Activated T-helper 1 cell treated with anti-CD3 and anti-CD28 coated beads, Interleukin-2, amount 50 U/mL, for 16 hours (primary cell): Measurements from ENCODE around the gene AEBP1.

ENCODE experiments used
- DNase-seq, 2 donors: peaks; one replicate each; pipeline ENCODE4 v3.0.0-alpha.2; 2020; ENCODE audit warnings: low read depth in 1 of 2, low spot score in 1 of 2

AEBP1 gene

GRCh38 chr7:44104860-44105771, 971 bp downstream of the AEBP1 start:
- no peak for DNase-seq

- no peak for DNase-seq
These were observed 1.7 kb downstream of the AEBP1 start for GRCh38 chr7:44105832-44106231.

- DNase-seq, result no peak
These were observed 2.3 kb downstream of the AEBP1 start for GRCh38 chr7:44106311-44107065.

- DNase-seq, result no peak
These were observed 3.2 kb downstream of the AEBP1 start for GRCh38 chr7:44107116-44107960.

- no peak for DNase-seq
These were observed 4.0 kb downstream of the AEBP1 start for GRCh38 chr7:44107961-44108767.

GRCh38 chr7:44108768-44109750, 4.9 kb downstream of the AEBP1 start:
- DNase-seq, result no peak

GRCh38 chr7:44109991-44110390, 5.8 kb downstream of the AEBP1 start:
- no peak for DNase-seq

GRCh38 chr7:44110719-44111635, 6.8 kb downstream of the AEBP1 start:
- DNase-seq, result no peak

- no peak for DNase-seq
These were observed 7.6 kb downstream of the AEBP1 start for GRCh38 chr7:44111761-44112160.

- DNase-seq, result no peak
These were observed 8.3 kb downstream of the AEBP1 start for GRCh38 chr7:44112231-44112996.

- DNase-seq, result no peak
These were observed 9.0 kb downstream of the AEBP1 start for GRCh38 chr7:44112997-44113763.

GRCh38 chr7:44113764-44114354, 9.7 kb downstream of the AEBP1 start:
- DNase-seq, result no peak

- DNase-seq, result no peak
These were observed 10.6 kb downstream of the AEBP1 start for GRCh38 chr7:44114586-44115310.

- DNase-seq, result no peak
These were observed 12.1 kb downstream of the AEBP1 start for GRCh38 chr7:44116087-44116788.
